NCI-H1694 treated with DMSO at 0.1 percent for 48 hours (cell line): ENCODE measurements around the gene TLE4.

ENCODE experiments used
- DNase-seq: peaks from one replicate; lab custom pipeline; 2025; lab: John Stamatoyannopoulos, UW

The TLE4 gene

DNA sequence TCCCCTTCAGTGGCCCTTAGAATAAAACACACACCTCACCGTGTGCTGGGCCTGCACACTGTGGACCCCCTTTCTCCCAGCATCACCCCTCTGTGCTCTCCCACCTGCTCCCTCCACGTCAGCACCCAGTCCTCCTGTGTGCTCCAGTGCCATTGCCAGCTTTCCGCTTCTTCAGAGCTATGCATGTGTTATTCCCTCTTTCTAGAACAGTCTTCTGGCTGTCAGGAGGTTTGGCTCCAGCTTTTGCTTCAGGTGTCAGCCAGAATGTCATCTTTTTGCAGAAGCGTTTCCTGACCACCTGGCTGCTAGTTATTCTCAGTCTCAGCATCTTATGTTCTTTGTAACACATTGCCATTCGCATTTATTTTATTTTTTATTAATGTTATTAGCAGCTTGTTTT is 119.7 kb downstream of the TLE4 start:
- DNase-seq: no peak

GRCh38 chr9:79692857-79693571 is 121.2 kb downstream of the TLE4 start:
- no peak for DNase-seq

- no peak for DNase-seq
These were observed 122.0 kb downstream of the TLE4 start for GRCh38 chr9:79693750-79694149.

DNA sequence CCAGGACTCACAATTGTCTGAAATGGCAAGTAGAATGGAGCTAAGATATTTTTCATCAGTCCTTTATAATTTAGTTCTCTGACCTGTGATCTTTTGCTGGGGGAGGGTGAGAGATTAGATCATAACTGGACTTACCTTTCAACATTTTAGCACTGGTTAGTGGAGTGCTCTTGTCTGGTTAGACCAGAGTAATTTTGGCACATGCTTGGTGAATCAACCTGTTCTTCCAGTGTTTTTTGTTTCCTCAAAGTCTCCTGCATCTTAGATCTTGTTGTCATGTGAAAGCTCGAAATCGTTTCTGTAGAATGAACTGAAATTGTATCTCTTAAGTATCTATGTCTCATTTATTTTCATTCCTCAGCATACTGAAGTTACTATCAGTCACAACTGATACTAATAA is 122.4 kb downstream of the TLE4 start:
- DNase-seq: no peak

DNA sequence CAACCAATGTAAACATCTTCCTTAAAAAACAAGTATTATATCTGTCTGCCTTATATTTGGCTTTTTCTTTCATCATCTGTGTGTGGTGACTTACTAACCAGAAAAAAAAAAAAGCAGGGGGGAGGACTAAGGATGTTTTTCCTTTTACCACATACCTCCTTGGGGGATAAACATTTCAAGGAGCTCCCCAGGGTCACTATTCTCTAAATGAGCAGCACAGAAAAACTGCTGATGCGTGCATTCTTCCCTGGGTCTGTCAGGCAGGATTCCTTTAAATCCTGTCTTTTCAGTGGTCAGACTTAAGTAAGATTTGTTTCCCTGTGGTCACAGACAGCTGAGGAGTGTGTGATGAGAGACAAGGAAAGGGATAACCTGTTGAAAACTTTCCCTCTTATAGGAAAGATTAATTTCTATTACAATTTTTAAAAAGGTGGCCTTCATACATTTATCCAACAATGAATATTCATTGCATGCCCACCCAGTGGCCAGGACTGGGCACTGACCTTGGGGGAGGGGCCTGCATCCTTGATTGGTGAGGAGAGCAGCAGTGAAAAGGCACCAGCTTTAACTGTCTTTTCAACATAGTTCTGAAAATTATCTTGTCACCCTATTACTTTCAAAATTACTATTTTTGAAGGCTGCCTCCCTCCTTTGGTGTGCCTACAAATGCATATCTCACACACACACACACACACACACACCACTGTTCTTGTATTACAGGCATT is 123.1 kb downstream of the TLE4 start:
- no peak for DNase-seq

DNA sequence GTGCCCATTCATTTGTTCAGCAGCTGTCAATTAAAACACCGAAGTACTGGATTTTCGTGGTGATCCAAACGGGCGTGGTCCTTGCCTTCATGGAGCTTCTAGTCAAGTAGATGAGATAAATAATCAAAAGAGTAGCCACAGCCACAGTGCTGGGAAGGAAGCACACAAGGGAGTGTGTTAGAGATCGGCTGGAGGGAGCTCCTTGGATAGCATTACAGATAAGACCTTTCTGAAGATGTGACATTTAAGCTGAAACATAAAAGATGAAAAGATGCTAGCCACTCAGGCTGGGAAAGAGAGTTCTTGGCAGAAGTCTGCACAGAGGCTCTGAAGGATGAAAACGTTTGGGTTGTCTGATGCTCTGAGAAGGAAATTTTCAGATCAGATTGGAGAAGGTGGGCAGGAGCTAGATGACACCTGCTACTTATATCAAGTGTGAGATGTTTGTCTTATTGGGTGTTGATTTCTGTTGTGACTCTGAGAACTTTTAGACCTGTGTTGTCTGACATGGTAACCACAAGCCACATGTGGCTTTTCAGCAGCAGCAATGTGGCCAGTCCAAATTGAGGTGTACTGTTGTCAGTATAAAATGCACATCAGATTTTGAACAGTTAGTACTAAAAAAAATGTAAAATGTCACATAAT is 123.9 kb downstream of the TLE4 start:
- DNase-seq: no peak

DNA sequence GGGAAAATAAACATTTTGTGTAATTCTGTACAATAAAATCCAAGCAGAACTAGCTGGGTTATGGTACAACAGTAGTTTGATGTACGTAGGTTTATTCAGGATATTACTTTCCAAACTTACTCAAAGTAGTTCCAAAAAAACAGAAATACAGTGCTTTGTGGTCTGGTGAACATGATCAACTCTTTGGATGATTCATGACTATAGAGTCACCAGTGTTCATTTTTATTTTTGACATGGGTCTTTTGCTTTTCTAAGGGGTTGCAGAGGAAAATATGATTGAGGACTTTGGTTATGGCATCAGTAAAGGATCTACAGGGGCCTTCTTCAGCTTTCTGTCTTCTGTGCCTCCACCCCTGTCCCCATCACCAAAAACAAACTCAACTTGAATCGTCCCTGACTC is 127.2 kb downstream of the TLE4 start:
- no peak for DNase-seq

DNA sequence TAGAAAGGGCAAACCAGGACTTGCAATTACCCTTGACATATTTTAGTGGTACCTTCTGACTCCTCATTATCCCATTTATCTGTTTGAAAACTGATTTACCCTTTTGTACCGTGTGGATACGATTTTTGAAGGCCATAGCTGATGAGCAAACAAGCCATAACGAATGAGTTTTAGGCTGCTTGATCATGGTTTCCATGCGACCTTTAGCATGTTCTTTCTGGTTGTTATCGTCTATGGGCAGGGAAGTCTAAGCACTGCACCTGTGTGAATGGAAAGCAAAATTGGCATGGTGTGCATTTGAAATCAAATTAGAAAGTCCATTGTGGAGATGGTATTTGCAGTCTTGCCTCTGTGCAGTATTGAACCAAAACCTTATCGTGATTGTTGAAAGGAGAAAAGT is 127.7 kb downstream of the TLE4 start:
- DNase-seq: no peak

DNA sequence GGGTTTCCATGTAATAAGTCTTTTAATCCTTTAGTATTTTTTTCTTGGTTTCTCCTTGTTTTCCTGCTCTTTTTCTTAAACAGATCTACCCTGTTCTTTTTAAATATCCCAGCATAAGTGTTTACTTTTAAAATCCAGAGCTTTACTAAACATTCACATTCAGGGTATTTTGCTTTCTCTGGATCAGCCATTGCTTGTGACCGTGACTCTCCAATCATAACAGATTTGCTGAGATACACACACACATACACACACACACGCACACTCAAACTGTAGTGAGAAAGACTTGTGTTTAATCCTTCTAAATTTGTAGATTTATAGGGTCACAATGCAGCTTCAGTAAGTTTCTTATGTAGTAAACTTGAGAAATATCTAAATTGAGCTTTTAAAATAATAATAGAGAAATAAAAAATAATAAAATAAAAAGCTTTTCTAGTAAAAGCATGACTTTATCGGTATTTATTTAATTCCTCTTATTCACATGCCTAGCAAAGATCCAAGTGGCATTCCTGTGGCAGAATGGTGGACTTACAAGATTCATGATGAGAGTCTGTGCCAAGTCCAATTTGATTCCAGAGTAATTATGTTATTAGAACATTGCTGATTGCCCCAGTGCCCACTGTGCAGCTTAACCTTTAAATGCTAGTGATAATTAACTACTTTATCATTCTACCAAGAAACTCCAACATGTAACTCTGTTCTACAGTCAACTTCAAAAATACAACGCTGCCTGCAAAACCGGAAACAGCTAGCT is 129.0 kb downstream of the TLE4 start:
- DNase-seq: no peak

DNA sequence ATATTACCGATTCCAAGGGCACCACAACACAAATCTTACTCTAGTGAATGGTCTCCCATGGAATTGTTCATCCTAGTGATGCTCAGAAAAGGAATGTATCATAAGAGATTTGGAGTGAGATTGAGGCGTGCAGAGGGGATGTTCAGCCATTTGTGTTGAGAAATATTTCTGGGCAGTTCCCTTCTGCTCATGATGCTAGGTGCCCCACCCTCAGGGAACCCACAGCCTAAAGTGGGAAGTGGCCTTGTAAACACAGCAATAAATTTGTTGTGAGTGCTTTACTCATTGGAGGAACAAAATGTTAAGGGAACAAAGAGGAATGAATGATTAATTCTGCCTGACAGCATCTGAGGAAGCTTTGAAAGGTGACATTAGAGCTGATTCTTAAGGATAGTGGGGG is 129.9 kb downstream of the TLE4 start:
- DNase-seq: no peak

- DNase-seq: no peak
These were observed 133.9 kb downstream of the TLE4 start for GRCh38 chr9:79705704-79706103.

DNA sequence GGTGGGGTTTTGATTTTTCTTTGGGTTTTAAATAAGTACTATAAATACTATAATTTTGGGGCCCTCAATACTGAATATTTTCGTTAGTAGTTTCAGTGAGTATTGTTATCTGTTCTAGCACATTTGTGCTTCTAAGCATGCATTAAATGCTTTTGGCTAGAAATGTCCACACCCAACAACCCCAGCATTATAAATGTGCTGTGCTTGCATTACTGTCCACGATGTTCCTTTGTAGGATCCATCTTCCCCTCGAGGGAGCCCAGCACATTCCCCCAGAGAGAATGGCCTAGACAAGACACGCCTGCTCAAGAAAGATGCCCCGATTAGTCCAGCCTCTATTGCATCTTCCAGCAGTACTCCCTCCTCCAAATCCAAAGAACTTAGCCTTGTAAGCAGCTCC is 134.7 kb downstream of the TLE4 start:
- DNase-seq: no peak

GRCh38 chr9:79707589-79707988 is 135.8 kb downstream of the TLE4 start:
- no peak for DNase-seq

DNA sequence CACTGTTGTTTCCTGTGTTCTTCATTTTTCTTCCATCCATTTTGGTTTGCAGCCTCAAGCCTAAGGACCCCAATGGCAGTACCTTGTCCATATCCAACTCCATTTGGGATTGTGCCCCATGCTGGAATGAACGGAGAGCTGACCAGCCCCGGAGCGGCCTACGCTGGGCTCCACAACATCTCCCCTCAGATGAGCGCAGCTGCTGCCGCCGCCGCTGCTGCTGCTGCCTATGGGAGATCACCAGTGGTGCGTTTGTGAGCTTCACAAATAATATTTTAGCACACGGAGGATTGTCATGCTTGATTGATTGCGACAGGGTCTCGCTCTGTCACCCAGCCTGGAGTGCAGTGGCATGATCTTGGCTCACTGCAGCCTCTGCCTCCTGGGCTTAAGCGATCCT is 136.8 kb downstream of the TLE4 start:
- no peak for DNase-seq

DNA sequence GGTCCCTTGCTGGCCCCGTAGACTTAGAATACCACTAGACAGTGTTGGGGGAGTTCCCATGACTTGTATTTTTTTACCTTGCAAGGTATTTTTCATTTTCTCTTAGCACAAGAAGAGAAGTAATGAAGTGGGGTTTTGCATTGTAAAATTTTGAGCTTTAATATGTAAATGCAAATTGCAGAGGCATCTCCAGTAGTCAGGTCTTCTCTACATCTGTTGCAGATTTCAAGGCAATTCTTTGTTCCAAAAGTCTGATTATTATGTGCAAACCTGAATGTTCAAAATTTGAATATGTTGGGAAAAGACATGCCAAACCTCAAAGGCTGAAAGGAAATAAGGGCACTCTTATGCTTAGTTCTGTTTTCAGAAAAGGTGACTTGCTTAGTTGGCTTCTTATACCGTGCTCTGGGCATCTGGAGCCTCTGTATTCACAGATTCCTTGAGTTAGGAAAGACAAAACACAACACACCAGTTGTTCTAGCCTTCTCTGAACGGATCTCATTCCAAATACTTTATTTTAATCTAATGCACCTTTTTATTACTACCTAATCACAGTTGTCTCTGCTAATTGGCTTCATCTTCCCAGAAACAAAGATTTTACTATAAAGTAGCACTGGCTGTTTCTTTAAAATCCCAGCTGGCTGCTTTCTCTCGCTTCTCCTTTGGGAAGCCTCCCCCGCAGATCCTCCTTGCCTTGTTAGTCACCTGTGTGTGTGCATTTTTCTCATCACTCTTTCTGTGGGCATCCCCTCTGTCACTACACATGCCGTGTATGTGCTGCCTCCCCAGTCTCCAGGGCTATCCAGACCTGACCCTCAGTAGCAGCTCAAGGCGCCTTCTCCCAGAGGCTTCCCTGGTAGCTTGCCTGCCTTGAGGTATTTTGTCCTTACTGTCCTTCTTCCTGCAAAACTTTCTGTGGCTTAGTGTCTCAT is 138.2 kb downstream of the TLE4 start:
- no peak for DNase-seq

GRCh38 chr9:79711874-79712273 is 140.1 kb downstream of the TLE4 start:
- no peak for DNase-seq

- no peak for DNase-seq
These were observed 147.3 kb downstream of the TLE4 start for GRCh38 chr9:79719021-79719420.

DNA sequence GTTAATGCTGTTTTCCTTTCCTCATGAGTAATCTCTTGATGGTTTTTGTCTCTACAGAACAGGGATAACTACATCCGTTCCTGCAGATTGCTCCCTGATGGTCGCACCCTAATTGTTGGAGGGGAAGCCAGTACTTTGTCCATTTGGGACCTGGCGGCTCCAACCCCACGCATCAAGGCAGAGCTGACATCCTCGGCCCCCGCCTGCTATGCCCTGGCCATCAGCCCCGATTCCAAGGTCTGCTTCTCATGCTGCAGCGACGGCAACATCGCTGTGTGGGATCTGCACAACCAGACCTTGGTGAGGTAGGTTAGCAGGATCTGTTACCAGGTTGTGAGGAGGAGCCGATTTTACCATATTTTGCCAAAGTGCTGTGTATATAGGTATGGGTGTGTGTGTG is 148.2 kb downstream of the TLE4 start:
- no peak for DNase-seq

DNA sequence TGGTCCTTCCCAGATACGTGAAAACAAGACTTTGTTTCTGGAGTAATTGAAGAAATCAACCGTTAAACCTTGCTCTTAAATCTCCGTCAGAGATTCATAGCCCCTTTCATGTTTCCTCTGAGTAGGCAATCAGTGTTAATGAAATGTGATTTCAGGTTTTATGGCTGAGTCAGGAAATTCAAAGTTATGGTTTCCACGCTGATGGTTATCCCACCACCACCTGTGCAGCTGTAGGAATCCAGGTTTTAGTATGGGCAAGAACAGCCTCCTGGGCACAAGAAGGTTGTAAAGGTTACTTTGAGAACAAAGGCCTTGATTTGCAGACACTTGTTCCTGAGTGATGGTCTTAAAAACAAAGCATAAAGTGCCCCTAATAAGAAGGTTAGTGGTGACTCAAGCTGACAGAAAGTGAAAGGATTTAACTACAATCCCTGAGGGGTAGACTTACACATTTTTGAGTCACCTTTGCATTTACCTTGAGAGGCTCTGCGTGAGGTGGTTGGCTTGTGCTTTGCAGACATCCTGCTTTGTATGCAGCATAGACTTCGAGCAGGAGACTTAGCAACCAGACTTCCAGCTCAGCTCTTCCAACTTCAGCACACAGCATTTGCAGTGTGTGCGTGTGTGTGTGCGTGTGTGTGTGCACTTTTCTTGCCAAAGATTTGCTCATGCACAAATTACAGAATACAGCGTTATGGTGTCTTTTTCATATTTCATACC is 159.6 kb downstream of the TLE4 start:
- no peak for DNase-seq

DNA sequence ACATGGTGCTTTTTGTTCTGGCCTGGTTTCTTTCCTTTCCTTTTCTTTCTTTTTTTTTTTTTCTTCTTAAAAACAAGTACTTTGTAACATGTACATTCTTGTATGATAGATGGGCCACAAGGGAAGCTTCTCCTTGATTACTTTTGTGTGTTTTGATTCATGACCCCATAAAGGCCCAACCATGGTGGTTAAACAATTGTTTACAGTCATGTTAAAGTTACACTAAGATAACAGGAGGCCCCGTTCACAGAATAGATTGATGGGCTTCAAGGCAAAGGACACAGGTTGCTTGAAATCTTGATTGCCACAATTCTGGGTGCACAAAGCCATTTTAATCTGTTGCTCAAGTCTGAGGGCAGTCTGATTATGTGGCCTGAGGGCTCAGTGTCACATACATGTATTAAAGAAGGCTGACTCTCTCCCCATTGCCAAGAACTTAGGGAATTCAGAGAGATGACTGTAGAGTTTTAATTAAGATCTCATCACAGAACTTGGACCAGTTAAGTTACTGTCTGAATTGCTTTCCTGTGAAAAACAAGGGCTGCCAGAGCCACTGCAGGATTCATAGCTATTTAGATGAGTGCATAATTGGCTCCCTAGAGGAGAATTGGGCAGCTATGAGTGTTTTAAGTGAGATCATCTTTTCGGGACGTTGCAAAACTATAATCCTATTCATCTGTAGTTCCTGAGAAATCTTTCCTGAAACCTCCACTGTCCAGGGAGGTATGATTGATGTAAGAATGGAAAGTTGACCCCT is 163.4 kb downstream of the TLE4 start:
- no peak for DNase-seq
